IMR-90 (cell line): ENCODE data around the gene USP36. TPM values are rescaled to one million over a fixed set of nuclear protein-coding genes. Genes with fewer than 3 reads are reported as not detected.
A peak's percentile ranks its signal among the peaks of the same experiment; 100 is the strongest.

Experiments
- ATAC-seq: fragments of 200-7000 bp; cut with Tn5 transposase; 2 replicates; pipeline ENCODE4 v1.9.1; 2020; ENCODE audit warnings: low read depth, mild to moderate bottlenecking, moderate library complexity
- BruUV-seq: library from RNA; stranded (reverse); fragments of 400-500 nt; replicated peaks from 2 replicates; lab custom pipeline; 2021; lab: Mats Ljungman, UMichigan
- CTCF ChIA-PET: fragments of 300-600 bp; formaldehyde crosslinking; extraction: SDS; loops from one replicate; lab custom pipeline; 2021; ENCODE audit warnings: antibody characterized with exemption; lab: Yijun Ruan, JAX
- POLR2A ChIA-PET: fragments of 300-600 bp; sonication (Branson Sonifier 250); formaldehyde crosslinking; loops from one replicate; lab custom pipeline; 2022; ENCODE audit warnings: antibody characterized with exemption; ENCODE audit not compliant: unreplicated experiment; lab: Charles Lee
- DNase-seq: peaks from one replicate; pipeline ENCODE4 v3.0.0; 2013
- H2AFZ ChIP-seq: replicated peaks from 2 replicates; pipeline ENCODE3; 2013; ENCODE audit warnings: low read length, mild to moderate bottlenecking; ENCODE audit not compliant: poor library complexity
- H2AK5ac ChIP-seq: 2 replicates; pipeline ENCODE4 v1.6.1; 2013; ENCODE audit warnings: low read depth, low read length, inconsistent platforms
- H2AK9ac ChIP-seq: replicated peaks from 2 replicates; pipeline ENCODE3; 2013; ENCODE audit warnings: mild to moderate bottlenecking, low read depth, low read length, moderate library complexity; ENCODE audit not compliant: poor library complexity
- H2BK120ac ChIP-seq: 2 replicates; pipeline ENCODE4 v1.6.1; 2013; ENCODE audit warnings: low read depth, low read length, inconsistent platforms
- H2BK15ac ChIP-seq: 3 replicates; pipeline ENCODE4 v1.6.1; 2013; ENCODE audit warnings: low read depth, low read length, inconsistent platforms
- H2BK20ac ChIP-seq: 2 replicates; pipeline ENCODE4 v1.6.1; 2013; ENCODE audit warnings: low read depth, mild to moderate bottlenecking, inconsistent platforms, low read length, moderate library complexity
- H2BK5ac ChIP-seq: 2 replicates; pipeline ENCODE4 v1.6.1; 2013; ENCODE audit warnings: mild to moderate bottlenecking, low read depth, low read length, inconsistent platforms; ENCODE audit not compliant: poor library complexity, severe bottlenecking
- H3K14ac ChIP-seq: replicated peaks from 2 replicates; pipeline ENCODE4 v1.6.1; 2013; ENCODE audit warnings: low read depth, low read length, inconsistent platforms
- H3K18ac ChIP-seq: 2 replicates; pipeline ENCODE4 v1.6.1; 2013; ENCODE audit warnings: low read depth, low read length, control low read depth
- H3K23ac ChIP-seq: 2 replicates; pipeline ENCODE4 v1.6.1; 2013; ENCODE audit warnings: low read depth, low read length, inconsistent platforms
- H3K27ac ChIP-seq: 2 replicates; pipeline ENCODE4 v1.5.1; 2013; ENCODE audit warnings: mild to moderate bottlenecking, control low read depth, low read length; ENCODE audit not compliant: insufficient read depth
- H3K27me3 ChIP-seq: 2 replicates; pipeline ENCODE4 v1.6.1; 2013; ENCODE audit warnings: low read length; ENCODE audit not compliant: control insufficient read depth, insufficient read depth
- H3K36me3 ChIP-seq: 2 replicates; pipeline ENCODE4 v1.6.1; 2013; ENCODE audit warnings: low read length, mixed read lengths; ENCODE audit not compliant: control insufficient read depth, insufficient read depth
- H3K4ac ChIP-seq: 2 replicates; pipeline ENCODE4 v1.6.1; 2013; ENCODE audit warnings: low read depth, low read length, inconsistent platforms
- H3K4me1 ChIP-seq: 2 replicates; pipeline ENCODE4 v1.6.1; 2013; ENCODE audit warnings: low read length, mixed read lengths; ENCODE audit not compliant: control insufficient read depth, insufficient read depth
- H3K4me2 ChIP-seq: 2 replicates; pipeline ENCODE4 v1.6.1; 2013; ENCODE audit warnings: low read depth, mild to moderate bottlenecking, control low read depth, low read length, moderate library complexity
- H3K4me3 ChIP-seq: 2 replicates; pipeline ENCODE4 v1.5.1; 2013; ENCODE audit warnings: low read depth, mild to moderate bottlenecking, control low read depth, low read length, moderate library complexity; ENCODE audit not compliant: insufficient read depth
- H3K56ac ChIP-seq: 2 replicates; pipeline ENCODE4 v1.6.1; 2013; ENCODE audit warnings: low read length, inconsistent platforms; ENCODE audit not compliant: insufficient read depth; ENCODE audit errors: extremely low read depth
- H3K79me1 ChIP-seq, 2 experiments: 2 replicates each; pipeline ENCODE4 v1.6.1; 2013; ENCODE audit warnings: low read length in 2 of 2, inconsistent platforms in 1 of 2, low read depth in 1 of 2
- H3K9ac ChIP-seq: 2 replicates; pipeline ENCODE4 v1.6.1; 2013; ENCODE audit warnings: low read depth, low read length, control low read depth
- H3K9me1 ChIP-seq: 2 replicates; pipeline ENCODE4 v1.6.1; 2013; ENCODE audit warnings: low read length, inconsistent platforms; ENCODE audit not compliant: insufficient read depth
- H3K9me3 ChIP-seq: 2 replicates; pipeline ENCODE4 v1.6.1; 2013; ENCODE audit warnings: low read length; ENCODE audit not compliant: control insufficient read depth, insufficient read depth
- H4K20me1 ChIP-seq: 2 replicates; pipeline ENCODE4 v1.6.1; 2013; ENCODE audit warnings: low read length, inconsistent platforms; ENCODE audit not compliant: insufficient read depth
- H4K5ac ChIP-seq: 2 replicates; pipeline ENCODE4 v1.6.1; 2013; ENCODE audit warnings: mild to moderate bottlenecking, low read depth, low read length, control low read depth
- H4K8ac ChIP-seq, 2 experiments: 2 replicates each; pipeline ENCODE4 v1.6.1; 2013; ENCODE audit warnings: low read depth in 2 of 2, low read length in 2 of 2, control low read depth in 1 of 2, inconsistent platforms in 1 of 2
- H4K91ac ChIP-seq: 2 replicates; pipeline ENCODE4 v1.6.1; 2013; ENCODE audit warnings: low read depth, low read length, inconsistent platforms; ENCODE audit not compliant: insufficient read depth
- BHLHE40 ChIP-seq: fragments of 150-350 bp; IDR thresholded peaks from 2 replicates; pipeline ENCODE4 v1.6.1; 2016; ENCODE audit warnings: mild to moderate bottlenecking, low read depth, low read length
- CEBPB ChIP-seq: IDR thresholded peaks from 2 replicates; pipeline ENCODE4 v1.6.1; 2012; ENCODE audit warnings: low read depth, low read length, improper control_type of control experiment
- CHD1 ChIP-seq: IDR thresholded peaks from 2 replicates; pipeline ENCODE4 v1.6.1; 2012; ENCODE audit warnings: low read depth, low read length, improper control_type of control experiment
- CTCF ChIP-seq: conservative IDR thresholded peaks from 2 replicates; pipeline ENCODE4 v1.5.1; 2012; ENCODE audit warnings: mild to moderate bottlenecking, low read depth, low read length, improper control_type of control experiment
- ELK1 ChIP-seq: fragments of 150-350 bp; IDR thresholded peaks from 2 replicates; pipeline ENCODE4 v1.6.1; 2016; ENCODE audit warnings: low read depth, mild to moderate bottlenecking, low read length, moderate library complexity, borderline replicate concordance
- FOS ChIP-seq: fragments of 150-350 bp; IDR thresholded peaks from 2 replicates; pipeline ENCODE4 v1.6.1; 2016; ENCODE audit warnings: low read depth, low read length
- MAFK ChIP-seq: IDR thresholded peaks from 2 replicates; pipeline ENCODE4 v1.6.1; 2012; ENCODE audit warnings: low read depth, low read length, improper control_type of control experiment
- MAZ ChIP-seq: IDR thresholded peaks from 2 replicates; pipeline ENCODE4 v1.6.1; 2012; ENCODE audit warnings: low read depth, mild to moderate bottlenecking, low read length, improper control_type of control experiment, moderate library complexity, borderline replicate concordance
- MXI1 ChIP-seq: IDR thresholded peaks from 2 replicates; pipeline ENCODE4 v1.6.1; 2012; ENCODE audit warnings: low read depth, mild to moderate bottlenecking, low read length, moderate library complexity, borderline replicate concordance
- NFE2L2 ChIP-seq: fragments of 150-350 bp; IDR thresholded peaks from 2 replicates; pipeline ENCODE4 v1.6.1; 2016; ENCODE audit warnings: low read depth, mild to moderate bottlenecking, low read length
- POLR2A ChIP-seq: IDR thresholded peaks from 2 replicates; pipeline ENCODE4 v1.6.1; 2012; ENCODE audit warnings: mild to moderate bottlenecking, low read depth, low read length
- RAD21 ChIP-seq: IDR thresholded peaks from 2 replicates; pipeline ENCODE4 v1.6.1; 2012; ENCODE audit warnings: low read length, improper control_type of control experiment
- RCOR1 ChIP-seq: IDR thresholded peaks from 2 replicates; pipeline ENCODE4 v1.6.1; 2012; ENCODE audit warnings: mild to moderate bottlenecking, low read length, improper control_type of control experiment; ENCODE audit not compliant: insufficient replicate concordance
- RFX5 ChIP-seq: IDR thresholded peaks from 2 replicates; pipeline ENCODE4 v1.8.0; 2012; ENCODE audit warnings: low read depth, mild to moderate bottlenecking, low read length, moderate library complexity
- SMC3 ChIP-seq: fragments of 150-350 bp; IDR thresholded peaks from 2 replicates; pipeline ENCODE4 v1.6.1; 2016; ENCODE audit warnings: low read depth, mild to moderate bottlenecking, antibody characterized with exemption, low read length, moderate library complexity
- USF2 ChIP-seq: fragments of 150-350 bp; IDR thresholded peaks from 2 replicates; pipeline ENCODE4 v1.6.1; 2017; ENCODE audit warnings: mild to moderate bottlenecking, antibody characterized with exemption, low read length, low read depth
- WGBS, 2 experiments: methylation state at CpG; one replicate each; pipeline versions ENCODE4 v1.1.5 to v1.1.7; 2013; ENCODE audit warnings: missing lambda C conversion rate in 2 of 2; ENCODE audit not compliant: insufficient read length in 1 of 2; ENCODE audit errors: extremely low coverage in 2 of 2; 5-methylcytosine and 5-hydroxymethylcytosine counted together
- dilution Hi-C: fragments of 300-500 bp; cut with HindIII; formaldehyde crosslinking; loops from one replicate; pipeline ENCODE4 v1.14.3; 2018; ENCODE audit warnings: low sequenced_read_pairs; ENCODE audit not compliant: unreplicated experiment
- in situ Hi-C: fragments of 300-500 bp; cut with MboI; formaldehyde crosslinking; loops from 3 replicates; pipeline ENCODE4 v1.14.3; 2019; ENCODE audit warnings: low sequenced_read_pairs, inconsistent platforms, mixed read lengths
- intact Hi-C: fragments of 100-400 bp; cut with micrococcal nuclease; formaldehyde crosslinking; loops from 2 replicates; pipeline ENCODE4 v1.10.0; 2022
- polyA plus RNA-seq, 3 experiments: library from polyadenylated mRNA; depleted of rRNA; stranded (reverse); fragments of >200 nt; gene quantifications; 2 replicates each; pipeline ENCODE4 v1.2.3, GENCODE V29; 2012; ENCODE audit warnings: low replicate concordance in 1 of 3
- total RNA-seq: library from RNA; depleted of rRNA; stranded (reverse); fragments of >200 nt; gene quantifications from 2 replicates; pipeline ENCODE4 v1.2.3, GENCODE V29; 2012

USP36 gene
- total and polyA plus RNA-seq, 2 of the 4 experiments (the other 2 are of a cell fraction): 30.6 to 38.3 TPM

- ATAC-seq (no peak), DNase-seq (no peak)
- Histone ChIP-seq H2AK9ac (no peak overlapping the region), H3K27me3 (no peaks in the 10 kb centered on the region), H3K4ac (no peak overlapping the region), H2BK20ac (no peak overlapping the region), H3K4me2 (no peak overlapping the region), H3K56ac (no peak overlapping the region), H2BK5ac (no peak overlapping the region), H3K9me3 (no peaks in the 10 kb centered on the region), H4K5ac (no peak overlapping the region), H2AFZ (no peak overlapping the region), H2BK120ac (no peak overlapping the region), H3K9me1 (peaks cover 6% of the 10 kb centered on the region; the same call in 1 of the 2 replicates), H3K4me1 (peaks cover 18% of the 10 kb centered on the region), H3K23ac (no peak overlapping the region; the same call in 1 of the 2 replicates), H4K8ac (no peak overlapping the region), H3K14ac (no peak overlapping the region), H4K91ac (no peak overlapping the region), H2AK5ac (peak overlapping the region; percentile 80), H3K4me3 (no peak overlapping the region), H3K36me3 (peaks cover 25% of the 10 kb centered on the region), H2BK15ac (no peak overlapping the region), H3K18ac (no peak overlapping the region), H3K79me1 (peaks cover 44 to 75% of the 10 kb centered on the region in 2 experiments), H3K9ac (no peak overlapping the region), H3K27ac (no peak overlapping the region; the same call in 1 of the 2 replicates), H4K20me1 (peaks cover 18% of the 10 kb centered on the region)
- POLR2A ChIA-PET: no interaction called here
- in situ Hi-C loops (loop anchor here (5.0 to 25.0 kb wide), 2 partner anchors 103 to 523 kb away; no protein-coding TSS in a partner anchor), dilution Hi-C loops (no loop called here), intact Hi-C loops (loop anchor here (2.0 kb wide), 2 partner anchors 61 to 71 kb away; partner anchors contain the start of gene TIMP2)
- CTCF ChIA-PET: no interaction called here
- TF ChIP-seq ELK1 (no peak), MAFK (no peak), CEBPB (no peak), CHD1 (no peak), RCOR1 (no peak), USF2 (no peak), MAZ (no peak), NFE2L2 (no peak), RFX5 (no peak), BHLHE40 (no peak), SMC3 (no peak), CTCF (no peak), RAD21 (no peak), MXI1 (no peak), POLR2A (no peak), FOS (no peak)
- BruUV-seq: no TSS peak
- WGBS, 2 experiments: no CpG with 5 or more reads among the region's 1 CpG
Observed at GRCh38 chr17:78864117-78864516, 23.5 kb upstream of the USP36 start.
